ENCODE results near the gene AFG3L2.

DNA sequence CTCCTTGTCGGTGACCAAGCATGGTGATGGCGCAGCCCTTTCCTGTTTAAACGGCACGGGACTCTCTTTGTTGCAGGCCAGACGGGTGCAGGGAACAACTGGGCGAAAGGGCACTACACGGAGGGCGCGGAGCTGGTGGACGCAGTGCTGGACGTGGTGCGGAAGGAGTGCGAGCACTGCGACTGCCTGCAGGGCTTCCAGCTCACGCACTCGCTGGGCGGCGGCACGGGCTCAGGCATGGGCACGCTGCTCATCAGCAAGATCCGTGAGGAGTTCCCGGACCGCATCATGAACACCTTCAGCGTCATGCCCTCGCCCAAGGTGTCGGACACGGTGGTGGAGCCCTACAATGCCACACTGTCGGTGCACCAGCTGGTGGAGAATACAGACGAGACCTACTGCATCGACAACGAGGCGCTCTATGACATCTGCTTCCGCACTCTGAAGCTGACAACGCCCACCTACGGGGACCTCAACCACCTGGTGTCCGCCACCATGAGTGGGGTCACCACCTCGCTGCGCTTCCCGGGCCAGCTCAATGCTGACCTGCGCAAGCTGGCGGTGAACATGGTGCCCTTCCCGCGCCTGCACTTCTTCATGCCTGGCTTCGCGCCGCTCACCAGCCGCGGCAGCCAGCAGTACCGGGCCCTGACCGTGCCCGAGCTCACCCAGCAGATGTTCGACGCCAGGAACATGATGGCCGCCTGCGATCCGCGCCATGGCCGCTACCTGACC, 51.9 kb downstream of the AFG3L2 start:
- TF ChIP-seq POLR2AphosphoS5 (IDR thresholded peaks at IDR 0.05; ENCODE audit: low read depth) (no peak), CTCF (conservative IDR thresholded peaks at IDR 0.05; ENCODE audit: low read depth in 2 of 2) (no peak), EZH2 (IDR thresholded peaks at IDR 0.05; ENCODE audit: low read depth, unreplicated experiment) (no peak), CREB1 (CRISPR knock-in tag; IDR thresholded peaks at IDR 0.05; ENCODE audit: low read depth) (no peak), EZH2phosphoT487 (IDR thresholded peaks at IDR 0.05; ENCODE audit: unreplicated experiment) (no peak), ZNF331 (CRISPR knock-in tag; IDR thresholded peaks at IDR 0.05; ENCODE audit: low read depth) (no peak), JUNB (IDR thresholded peaks at IDR 0.05; ENCODE audit: unreplicated experiment) (no peak), ZNF462 (CRISPR knock-in tag; IDR thresholded peaks at IDR 0.05) (no peak)
- TF ChIP-seq, protein P1, sequence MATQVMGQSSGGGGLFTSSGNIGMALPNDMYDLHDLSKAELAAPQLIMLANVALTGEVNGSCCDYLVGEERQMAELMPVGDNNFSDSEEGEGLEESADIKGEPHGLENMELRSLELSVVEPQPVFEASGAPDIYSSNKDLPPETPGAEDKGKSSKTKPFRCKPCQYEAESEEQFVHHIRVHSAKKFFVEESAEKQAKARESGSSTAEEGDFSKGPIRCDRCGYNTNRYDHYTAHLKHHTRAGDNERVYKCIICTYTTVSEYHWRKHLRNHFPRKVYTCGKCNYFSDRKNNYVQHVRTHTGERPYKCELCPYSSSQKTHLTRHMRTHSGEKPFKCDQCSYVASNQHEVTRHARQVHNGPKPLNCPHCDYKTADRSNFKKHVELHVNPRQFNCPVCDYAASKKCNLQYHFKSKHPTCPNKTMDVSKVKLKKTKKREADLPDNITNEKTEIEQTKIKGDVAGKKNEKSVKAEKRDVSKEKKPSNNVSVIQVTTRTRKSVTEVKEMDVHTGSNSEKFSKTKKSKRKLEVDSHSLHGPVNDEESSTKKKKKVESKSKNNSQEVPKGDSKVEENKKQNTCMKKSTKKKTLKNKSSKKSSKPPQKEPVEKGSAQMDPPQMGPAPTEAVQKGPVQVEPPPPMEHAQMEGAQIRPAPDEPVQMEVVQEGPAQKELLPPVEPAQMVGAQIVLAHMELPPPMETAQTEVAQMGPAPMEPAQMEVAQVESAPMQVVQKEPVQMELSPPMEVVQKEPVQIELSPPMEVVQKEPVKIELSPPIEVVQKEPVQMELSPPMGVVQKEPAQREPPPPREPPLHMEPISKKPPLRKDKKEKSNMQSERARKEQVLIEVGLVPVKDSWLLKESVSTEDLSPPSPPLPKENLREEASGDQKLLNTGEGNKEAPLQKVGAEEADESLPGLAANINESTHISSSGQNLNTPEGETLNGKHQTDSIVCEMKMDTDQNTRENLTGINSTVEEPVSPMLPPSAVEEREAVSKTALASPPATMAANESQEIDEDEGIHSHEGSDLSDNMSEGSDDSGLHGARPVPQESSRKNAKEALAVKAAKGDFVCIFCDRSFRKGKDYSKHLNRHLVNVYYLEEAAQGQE (IDR thresholded peaks at IDR 0.05; ENCODE audit: unreplicated experiment) = no peak
